HG02840 (cell line): ENCODE measurements around the gene MYL10.

Experiments
- ATAC-seq: cut with Tn5 transposase; IDR thresholded peaks from one replicate; pipeline ENCODE4 v1.9.1; 2021; ENCODE audit warnings: mild to moderate bottlenecking, moderate library complexity, moderate number of reproducible peaks; ENCODE audit not compliant: unreplicated experiment, low FRiP score

Gene MYL10

GRCh38 chr7:101598986-101599771 is 29.9 kb downstream of the MYL10 start:
- ATAC-seq, result no peak

GRCh38 chr7:101598422-101598985 is 30.6 kb downstream of the MYL10 start:
- no peak for ATAC-seq

GRCh38 chr7:101597941-101598340 is 31.2 kb downstream of the MYL10 start:
- no peak for ATAC-seq

GRCh38 chr7:101596898-101597297 is 32.2 kb downstream of the MYL10 start:
- no peak for ATAC-seq

GRCh38 chr7:101595766-101596537 is 33.1 kb downstream of the MYL10 start:
- no peak for ATAC-seq

- ATAC-seq, result no peak
Observed at GRCh38 chr7:101595246-101595645, 33.9 kb downstream of the MYL10 start.

GRCh38 chr7:101594790-101595189 is 34.3 kb downstream of the MYL10 start:
- ATAC-seq, result no peak

- no peak for ATAC-seq
Observed at GRCh38 chr7:101593556-101593955, 35.5 kb downstream of the MYL10 start.

GRCh38 chr7:101591504-101591903 is 37.6 kb downstream of the MYL10 start:
- no peak for ATAC-seq

- ATAC-seq, result no peak
Observed at GRCh38 chr7:101590663-101591435, 38.2 kb downstream of the MYL10 start.

- ATAC-seq, result no peak
Observed at GRCh38 chr7:101589976-101590662, 39.0 kb downstream of the MYL10 start.

- ATAC-seq, result no peak
Observed at GRCh38 chr7:101589052-101589451, 40.0 kb downstream of the MYL10 start.

GRCh38 chr7:101588131-101588935 is 40.8 kb downstream of the MYL10 start:
- no peak for ATAC-seq

GRCh38 chr7:101586906-101587677 is 42.0 kb downstream of the MYL10 start:
- no peak for ATAC-seq

GRCh38 chr7:101586078-101586905 is 42.8 kb downstream of the MYL10 start:
- no peak for ATAC-seq

- no peak for ATAC-seq
Observed at GRCh38 chr7:101582971-101583370, 46.1 kb downstream of the MYL10 start.

GRCh38 chr7:101581891-101582290 is 47.2 kb downstream of the MYL10 start:
- ATAC-seq, result no peak

- no peak for ATAC-seq
Observed at GRCh38 chr7:101580596-101580995, 48.5 kb downstream of the MYL10 start.
